Dermis microvascular lymphatic vessel endothelial cell (primary cell): ENCODE results near the gene POLN. TPM values are rescaled to one million over a fixed set of nuclear protein-coding genes. Genes with fewer than 3 reads are reported as not detected.
"Not testable (repeated sequence)": the region's sequence is repeated elsewhere in the genome, so short reads cannot be mapped to it uniquely, and the experiment has no call there.

Source experiments
- DNase-seq, 2 donors: peaks; one replicate each; pipeline versions ENCODE4 v3.0.0 to v3.0.0-alpha.2; 2010; ENCODE audit warnings: low read depth in 2 of 2
- total RNA-seq: library from RNA; depleted of rRNA; stranded (reverse); fragments of >200 nt; gene quantifications from 2 replicates; pipeline ENCODE4 v1.2.1, GENCODE V29; 2014

The POLN gene
- total RNA-seq, 1 donor from 2014 or later: 1.9 TPM

DNA sequence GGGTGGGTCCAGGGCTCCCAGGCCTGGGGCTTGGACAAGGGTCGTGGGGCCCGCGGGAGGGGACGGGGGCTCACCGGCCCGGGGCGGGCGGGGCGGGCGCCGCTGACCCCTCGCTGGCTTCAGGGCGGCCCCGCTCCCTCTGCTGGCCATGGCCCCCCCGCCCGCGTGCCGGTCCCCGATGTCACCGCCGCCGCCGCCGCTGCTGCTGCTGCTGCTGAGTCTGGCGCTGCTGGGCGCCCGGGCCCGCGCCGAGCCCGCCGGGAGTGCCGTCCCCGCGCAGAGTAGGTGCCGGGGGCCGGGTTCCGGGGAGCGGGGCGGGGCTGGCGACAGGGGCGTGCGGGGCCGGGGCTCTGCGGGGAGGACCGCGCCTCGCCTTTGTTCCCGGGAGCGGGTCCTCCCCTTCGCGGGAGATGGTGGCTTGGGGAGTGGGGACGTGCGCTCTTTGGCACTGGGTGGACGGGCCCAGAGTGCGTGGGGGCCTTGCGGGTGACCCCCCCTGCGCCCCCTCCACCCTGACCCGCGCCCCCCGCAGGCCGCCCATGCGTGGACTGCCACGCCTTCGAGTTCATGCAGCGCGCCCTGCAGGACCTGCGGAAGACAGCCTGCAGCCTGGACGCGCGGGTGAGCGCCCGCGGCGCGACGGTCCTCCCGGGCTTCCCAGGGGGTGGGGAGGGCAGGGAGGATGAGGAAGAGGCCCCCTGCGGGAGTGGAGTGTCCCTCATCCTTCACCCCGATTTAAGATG, 199.5 kb downstream of the POLN start:
- DNase-seq: peak in 1 of 2 donors; percentile 19

DNA sequence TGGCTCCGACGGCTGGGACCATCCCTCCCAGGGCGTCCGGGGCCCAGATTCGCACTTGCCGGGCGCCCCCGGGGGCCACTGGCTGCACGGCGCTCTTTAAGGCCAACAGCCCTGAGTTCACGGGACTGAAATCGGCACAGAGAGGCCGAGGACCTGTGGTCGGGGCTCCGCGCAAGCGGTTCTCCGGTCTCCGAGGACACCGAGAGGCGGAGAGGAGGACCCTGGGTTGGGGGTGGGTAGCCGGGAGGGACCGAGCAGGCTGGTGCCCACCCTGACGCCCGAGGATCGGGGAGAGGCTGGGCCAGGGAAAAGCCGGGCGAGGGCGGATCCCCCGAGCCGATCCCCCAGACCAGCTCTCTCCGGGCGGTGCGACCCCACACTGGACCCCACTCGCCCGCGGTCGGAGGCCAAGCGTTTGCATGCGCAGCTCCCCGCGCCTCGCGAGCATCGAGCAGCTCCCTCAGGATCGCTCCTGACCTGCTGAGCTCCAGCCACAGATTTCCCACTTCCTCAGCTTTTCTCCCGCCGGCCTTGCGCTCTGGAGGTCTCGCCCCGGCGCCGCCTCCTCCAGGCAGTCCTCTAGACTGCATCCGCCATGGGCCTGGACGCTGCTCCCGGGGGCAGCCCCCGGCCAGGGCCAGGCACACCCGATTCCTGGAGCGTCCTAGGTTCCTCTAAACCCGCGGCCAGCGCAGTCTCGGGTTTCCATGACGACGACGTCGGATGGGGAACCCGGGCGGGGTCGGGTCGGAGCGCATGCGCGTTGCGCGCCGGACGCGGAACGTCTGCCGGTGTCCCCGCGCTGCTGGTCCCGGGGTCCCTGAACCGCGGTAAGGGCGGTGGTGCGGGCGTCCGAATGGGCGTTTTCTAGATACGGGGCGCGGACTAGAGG, 200.4 kb downstream of the POLN start:
- peak; percentile 55 to 66 for DNase-seq

DNA sequence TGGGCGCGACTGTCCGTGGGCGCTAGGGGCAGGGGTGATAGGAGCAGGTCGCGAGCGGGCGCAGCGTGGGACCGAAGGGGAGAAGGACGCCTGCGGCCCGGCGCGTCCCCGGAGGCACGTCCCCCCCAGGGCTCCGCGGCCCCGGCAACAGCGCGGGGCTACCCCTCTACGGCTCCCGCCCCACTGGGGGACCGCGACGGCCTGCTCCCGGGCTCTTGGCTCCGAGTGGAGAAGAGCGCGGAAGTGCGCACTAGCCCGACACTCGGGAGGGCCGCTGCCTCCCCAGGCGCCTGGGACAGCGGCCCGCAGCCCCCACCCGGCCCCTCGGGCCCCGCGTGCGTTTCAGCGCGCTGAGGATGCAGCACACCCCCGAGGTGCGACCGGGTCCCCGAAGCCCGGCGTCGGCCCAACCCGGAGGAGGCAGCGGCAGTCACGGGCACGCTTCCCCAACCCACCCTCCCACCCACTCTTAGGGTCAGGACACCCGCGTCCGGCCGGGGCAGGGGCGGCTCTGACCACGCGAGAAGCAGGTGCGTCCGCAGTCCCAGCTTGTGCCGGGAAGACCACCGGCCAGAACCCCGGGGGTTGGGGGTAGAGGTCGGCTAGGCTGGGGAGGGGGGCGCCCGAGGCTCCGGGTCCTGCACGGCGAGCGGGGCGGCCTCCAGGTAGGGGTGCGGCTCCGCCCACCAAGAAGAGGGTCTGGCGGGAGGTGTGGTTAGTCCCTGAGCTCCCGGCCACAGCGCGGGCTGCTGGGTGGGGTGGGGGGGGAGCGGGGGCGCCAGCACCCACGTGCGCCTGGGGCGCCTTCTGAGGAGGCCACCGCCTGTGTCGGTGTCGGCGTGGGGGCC, 201.3 kb downstream of the POLN start:
- DNase-seq: no peak

GRCh38 chr4:2036866-2037265, 205.1 kb downstream of the POLN start:
- DNase-seq: no peak

GRCh38 chr4:2036327-2036726, 205.6 kb downstream of the POLN start:
- no peak for DNase-seq

DNA sequence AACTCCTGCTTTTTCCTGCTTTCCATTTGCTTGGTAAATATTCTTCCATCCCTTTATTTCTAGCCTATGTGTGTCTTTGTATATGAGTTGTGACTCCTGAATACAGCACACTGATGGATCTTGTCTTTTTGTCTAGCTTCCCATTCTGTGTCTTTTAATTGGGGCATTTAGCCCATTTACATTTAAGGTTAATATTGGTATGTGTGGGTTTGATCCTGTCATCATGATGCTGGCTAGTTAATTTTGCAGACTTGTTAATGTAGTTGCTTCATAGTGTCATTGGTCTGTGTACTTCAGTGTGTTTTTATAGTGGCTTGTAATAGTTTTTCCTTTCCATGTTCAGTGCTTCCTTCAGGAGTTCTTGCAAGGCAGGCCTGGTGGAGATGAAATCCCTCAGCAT, 210.8 kb downstream of the POLN start:
- not testable (repeated sequence) for DNase-seq

GRCh38 chr4:2027120-2027519, 214.8 kb downstream of the POLN start:
- not testable (repeated sequence) for DNase-seq

GRCh38 chr4:2025817-2026216, 216.1 kb downstream of the POLN start:
- no peak for DNase-seq

DNA sequence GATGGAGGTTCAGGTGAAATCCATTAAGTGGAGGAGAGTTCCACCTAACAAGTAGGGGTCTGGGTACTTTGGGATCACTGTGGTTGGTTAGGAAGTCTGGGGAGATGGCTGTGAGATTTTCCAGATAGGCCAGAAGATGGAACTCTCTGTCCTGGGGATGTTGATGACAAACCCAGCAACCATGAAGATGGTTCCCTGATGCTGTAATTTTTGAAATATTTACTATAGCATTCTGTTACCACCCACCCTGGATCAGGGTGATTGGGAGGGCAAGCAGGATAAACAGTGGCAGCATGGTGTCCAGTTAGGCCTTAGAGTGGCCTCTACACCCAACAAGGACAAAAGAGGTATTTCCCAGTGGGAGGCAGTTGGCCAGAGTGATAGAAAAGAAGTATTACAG, 217.2 kb downstream of the POLN start:
- DNase-seq: no peak

Other genes starting within 250 kb of the POLN start
- gene NELFA, start 233.1 kb downstream of the POLN start, total RNA-seq: 10.4 and 12.9 TPM in 2 replicates
- gene NAT8L, start 182.8 kb downstream of the POLN start, total RNA-seq: under 0.01 TPM in 2 replicates
- gene HAUS3, start within 50 bp of the POLN start, total RNA-seq: 5.8 and 7.0 TPM in 2 replicates
- 48.7 and 62.6 TPM in 2 replicates for gene MXD4, start 20.0 kb upstream of the POLN start, total RNA-seq
- 1.8 and 3.5 TPM in 2 replicates for gene ZFYVE28, start 176.5 kb upstream of the POLN start, total RNA-seq
- not detected in 2 replicates for gene CFAP99, start 176.8 kb upstream of the POLN start, total RNA-seq
- gene RNF4, start 227.0 kb upstream of the POLN start, total RNA-seq: 31.1 and 36.9 TPM in 2 replicates